Measurements from ENCODE around the gene LAMB4. TPM values are rescaled to one million over a fixed set of nuclear protein-coding genes. Genes with fewer than 3 reads are reported as not detected.
A peak's percentile ranks its signal among the peaks of the same experiment; 100 is the strongest.

LAMB4 gene
- total and polyA plus RNA-seq, 2 experiments from 2014 or later, result not detected

- no peaks in the 10 kb centered on the region for H3K27me3 ChIP-seq (ENCODE audit: insufficient read depth)
- no peak for ATAC-seq
- peaks cover 22% of the 10 kb centered on the region for H3K36me3 Mint-ChIP-seq (ENCODE audit: low read depth)
- H3K9me2 ChIP-seq (ENCODE audit: insufficient read depth), result no peaks in the 10 kb centered on the region
- no peaks in the 10 kb centered on the region for H3K79me2 ChIP-seq (replicated peaks; ENCODE audit: insufficient read depth)
- H3K4me2 ChIP-seq, result no peak overlapping the region
- no peaks in the 10 kb centered on the region for H4K20me1 ChIP-seq (replicated peaks; ENCODE audit: insufficient read depth)
- no peak overlapping the region for H3K27ac ChIP-seq (ENCODE audit: low read depth)
- DNase-seq (ENCODE audit: low spot score), result no peak
- no peak overlapping the region for H3K4me3 Mint-ChIP-seq
- peaks cover 31% of the 10 kb centered on the region for H3K4me1 Mint-ChIP-seq
- TF ChIP-seq ZNF114 (CRISPR knock-in tag; IDR thresholded peaks at IDR 0.05) (no peak), ZNF331 (CRISPR knock-in tag; IDR thresholded peaks at IDR 0.05; ENCODE audit: low read depth) (no peak)
- H3K27ac Mint-ChIP-seq, result no peak overlapping the region
- H3K36me3 ChIP-seq (ENCODE audit: insufficient read depth), result peaks cover 3% of the 10 kb centered on the region; the same call in 1 of the 2 replicates
- H3K27me3 Mint-ChIP-seq (ENCODE audit: insufficient read depth, low read depth, poor library complexity), result peaks cover 5% of the 10 kb centered on the region
- no peaks in the 10 kb centered on the region; the same call in 2 of the 3 replicates for H3K9me3 Mint-ChIP-seq
- H3K4me3 ChIP-seq, result no peak overlapping the region
- peaks cover 3% of the 10 kb centered on the region; the same call in 1 of the 2 replicates for H3K4me1 ChIP-seq (ENCODE audit: insufficient read depth)
- no peak overlapping the region for H2AFZ ChIP-seq
- no peaks in the 10 kb centered on the region for H3F3A ChIP-seq (replicated peaks; ENCODE audit: low read depth)
Observed at GRCh38 chr7:107978815-107979408, 151.2 kb downstream of the LAMB4 start.

- Mint-ChIP-seq H3K9me3 (no peaks in the 10 kb centered on the region; the same call in 2 of the 3 replicates), H3K36me3 (ENCODE audit: low read depth) (peaks cover 18% of the 10 kb centered on the region), H3K4me3 (no peak overlapping the region), H3K27ac (no peak overlapping the region), H3K27me3 (ENCODE audit: insufficient read depth, low read depth, poor library complexity) (peaks cover 5% of the 10 kb centered on the region), H3K4me1 (peaks cover 31% of the 10 kb centered on the region)
- Histone ChIP-seq H3K36me3 (ENCODE audit: insufficient read depth) (peaks cover 8% of the 10 kb centered on the region; the same call in 1 of the 2 replicates), H2AFZ (no peak overlapping the region), H3F3A (replicated peaks; ENCODE audit: low read depth) (no peaks in the 10 kb centered on the region), H3K4me3 (no peak overlapping the region), H3K27ac (ENCODE audit: low read depth) (no peak overlapping the region), H4K20me1 (replicated peaks; ENCODE audit: insufficient read depth) (no peaks in the 10 kb centered on the region), H3K4me1 (ENCODE audit: insufficient read depth) (no peaks in the 10 kb centered on the region), H3K4me2 (no peak overlapping the region), H3K79me2 (replicated peaks; ENCODE audit: insufficient read depth) (no peaks in the 10 kb centered on the region), H3K9me2 (ENCODE audit: insufficient read depth) (no peaks in the 10 kb centered on the region), H3K27me3 (ENCODE audit: insufficient read depth) (no peaks in the 10 kb centered on the region)
- ATAC-seq (peak; percentile 40; the same call in 2 of the 3 replicates), DNase-seq (ENCODE audit: low spot score) (no peak)
- TF ChIP-seq EZH2 (IDR thresholded peaks at IDR 0.05; ENCODE audit: low read depth, unreplicated experiment), result no peak
- no peak for TF ChIP-seq NANOG (IDR thresholded peaks at IDR 0.05; ENCODE audit: borderline replicate concordance)
- TF ChIP-seq ZNF462 (CRISPR knock-in tag; IDR thresholded peaks at IDR 0.05), result no peak
- TF ChIP-seq STAT1 (IDR thresholded peaks at IDR 0.05; ENCODE audit: unreplicated experiment), result no peak
- TF ChIP-seq JUNB (IDR thresholded peaks at IDR 0.05; ENCODE audit: unreplicated experiment), result no peak
- no peak for TF ChIP-seq POLR2AphosphoS5 (IDR thresholded peaks at IDR 0.05; ENCODE audit: low read depth)
- no peak for TF ChIP-seq ZNF331 (CRISPR knock-in tag; IDR thresholded peaks at IDR 0.05; ENCODE audit: low read depth)
- no peak for TF ChIP-seq CTCF (conservative IDR thresholded peaks at IDR 0.05; ENCODE audit: low read depth in 2 of 2)
- no peak for TF ChIP-seq EZH2phosphoT487 (IDR thresholded peaks at IDR 0.05; ENCODE audit: unreplicated experiment)
- no peak for TF ChIP-seq ETS1 (IDR thresholded peaks at IDR 0.05)
Observed at GRCh38 chr7:107977048-107977447, 153.1 kb downstream of the LAMB4 start.

All from GM23338 (cell line).